GM12892 (cell line): ENCODE results near the gene BCL7A.

Source experiments
- POLR2A ChIP-seq: IDR thresholded peaks from 2 replicates; pipeline ENCODE4 v1.6.1; 2011; ENCODE audit warnings: low read depth, low read length, control low read depth
- POLR2AphosphoS5 ChIP-seq: IDR thresholded peaks from 2 replicates; pipeline ENCODE4 v1.6.1; 2011; ENCODE audit warnings: low read depth, low read length, control low read depth
- TAF1 ChIP-seq: IDR thresholded peaks from 2 replicates; pipeline ENCODE4 v1.6.1; 2011; ENCODE audit warnings: low read depth, mild to moderate bottlenecking, control low read depth, low read length, borderline replicate concordance

DNA sequence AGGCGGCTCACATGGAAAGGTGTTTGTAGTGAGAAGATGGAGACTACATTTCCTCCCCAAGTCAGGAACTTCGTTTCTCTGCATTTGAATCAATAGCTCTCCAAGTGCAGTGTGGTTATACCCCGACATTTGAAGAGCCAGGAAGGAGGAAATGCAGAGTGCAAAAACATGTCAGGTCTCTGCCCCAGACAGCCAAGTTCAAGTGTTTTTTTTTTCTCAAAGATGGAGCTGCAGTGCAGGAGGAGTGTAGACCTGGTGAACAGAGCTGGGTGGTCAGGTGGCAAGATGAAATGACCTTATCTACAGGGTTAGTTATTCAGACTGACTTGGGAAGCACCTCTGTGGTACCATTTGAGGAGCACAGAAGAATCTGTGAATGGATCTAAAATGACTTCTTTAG is 78.2 kb downstream of the BCL7A start:
- TF ChIP-seq POLR2AphosphoS5 = no peak
- no peak for TF ChIP-seq POLR2A
- TF ChIP-seq TAF1 = no peak
